ENCODE results near the gene DNAJC16.
"Not testable (repeated sequence)": the region's sequence is repeated elsewhere in the genome, so short reads cannot be mapped to it uniquely, and the experiment has no call there.

DNAJC16 gene

GRCh38 chr1:15510611-15511405 is 15.8 kb upstream of the DNAJC16 start:
- TF ChIP-seq CTCF (IDR thresholded peaks at IDR 0.05; ENCODE audit: extremely low read depth, missing control alignments) = no peak
- no peak for DNase-seq (ENCODE audit: low spot score)

GRCh38 chr1:15513192-15513591 is 13.5 kb upstream of the DNAJC16 start:
- no peak for TF ChIP-seq CTCF (IDR thresholded peaks at IDR 0.05; ENCODE audit: extremely low read depth, missing control alignments)
- no peak for DNase-seq (ENCODE audit: low spot score)

- no peak for DNase-seq (ENCODE audit: low spot score)
- no peak for TF ChIP-seq CTCF (IDR thresholded peaks at IDR 0.05; ENCODE audit: extremely low read depth, missing control alignments)
Observed at GRCh38 chr1:15513919-15514318, 12.7 kb upstream of the DNAJC16 start.

GRCh38 chr1:15514557-15514956 is 12.1 kb upstream of the DNAJC16 start:
- not testable (repeated sequence) for DNase-seq (ENCODE audit: low spot score)

GRCh38 chr1:15515022-15515663 is 11.5 kb upstream of the DNAJC16 start:
- no peak for TF ChIP-seq CTCF (IDR thresholded peaks at IDR 0.05; ENCODE audit: extremely low read depth, missing control alignments)
- no peak for DNase-seq (ENCODE audit: low spot score)

GRCh38 chr1:15519625-15520024 is 7.0 kb upstream of the DNAJC16 start:
- no peak for DNase-seq (ENCODE audit: low spot score)
- no peak for TF ChIP-seq CTCF (IDR thresholded peaks at IDR 0.05; ENCODE audit: extremely low read depth, missing control alignments)

GRCh38 chr1:15521206-15521906 is 5.3 kb upstream of the DNAJC16 start:
- DNase-seq (ENCODE audit: low spot score) = not testable (repeated sequence)

GRCh38 chr1:15522551-15522950 is 4.1 kb upstream of the DNAJC16 start:
- DNase-seq (ENCODE audit: low spot score) = no peak
- no peak for TF ChIP-seq CTCF (IDR thresholded peaks at IDR 0.05; ENCODE audit: extremely low read depth, missing control alignments)

Data from GM20000 (cell line).